RWPE1 (cell line): ENCODE results near the gene HDAC4.

Source experiments
- CTCF ChIA-PET: fragments of 350-600 bp; sonication (Branson Sonifier 250); formaldehyde crosslinking; extraction: SDS; loops from one replicate; lab custom pipeline; 2021; lab: Yijun Ruan, JAX
- POLR2A ChIA-PET: fragments of 400-600 bp; formaldehyde crosslinking; extraction: SDS; loops from one replicate; lab custom pipeline; 2020; ENCODE audit warnings: antibody characterized with exemption; ENCODE audit not compliant: low non-redundant PET; lab: Yijun Ruan, JAX
- DNase-seq: peaks from one replicate; pipeline ENCODE4 v3.0.0; 2012; ENCODE audit warnings: low spot score
- H3K27ac ChIP-seq: fragments of 450-650 bp; 2 replicates; pipeline ENCODE4 v1.5.1; 2017
- CTCF ChIP-seq: fragments of 450-650 bp; conservative IDR thresholded peaks from 2 replicates; pipeline ENCODE4 v1.5.1; 2017; ENCODE audit warnings: low read depth, mild to moderate bottlenecking

The HDAC4 gene

DNA sequence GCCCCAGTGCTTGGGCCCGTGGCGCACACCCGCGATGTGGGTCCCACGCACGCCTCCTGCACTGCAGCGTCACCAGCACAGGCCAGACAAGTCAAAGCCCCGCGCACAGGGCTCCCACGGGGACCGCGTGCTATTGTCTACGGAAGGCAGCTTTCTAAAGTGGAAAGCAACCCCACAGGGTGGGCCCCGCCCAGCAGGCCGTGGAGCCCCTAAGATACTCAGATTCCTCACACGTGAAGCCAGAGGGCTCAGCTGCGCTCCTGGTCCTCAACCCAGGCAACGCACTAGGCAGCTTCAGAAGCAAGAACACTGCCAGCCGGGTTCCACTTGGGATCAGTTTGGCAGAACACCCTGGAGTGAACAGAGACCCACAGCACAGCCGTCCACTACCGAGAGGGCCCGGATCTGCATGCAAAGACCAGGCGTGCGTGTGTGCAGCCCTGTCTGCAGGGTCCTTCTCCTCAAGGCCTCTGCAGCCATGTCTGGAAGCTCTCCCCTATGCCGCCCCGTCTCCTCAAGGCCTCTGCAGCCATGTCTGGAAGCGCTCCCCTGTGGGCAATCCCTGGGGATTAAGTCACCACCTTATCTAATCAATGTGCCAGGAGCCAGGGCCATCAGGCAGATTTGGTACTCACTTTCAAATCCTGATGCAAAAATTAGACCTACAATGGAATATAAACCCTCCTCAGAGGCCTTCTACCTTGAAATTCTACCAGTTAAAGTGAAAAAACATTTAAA lies 231.3 kb downstream of the HDAC4 start:
- POLR2A ChIA-PET: no interaction called here
- DNase-seq: no peak
- H3K27ac ChIP-seq: no peak overlapping the region
- no peak for TF ChIP-seq CTCF
- CTCF ChIA-PET: no interaction called here

- CTCF ChIA-PET: no interaction called here
- POLR2A ChIA-PET: no interaction called here
- no peak overlapping the region for H3K27ac ChIP-seq
- no peak for DNase-seq
- no peak for TF ChIP-seq CTCF
Observed at GRCh38 chr2:239168575-239168974, 232.2 kb downstream of the HDAC4 start.

DNA sequence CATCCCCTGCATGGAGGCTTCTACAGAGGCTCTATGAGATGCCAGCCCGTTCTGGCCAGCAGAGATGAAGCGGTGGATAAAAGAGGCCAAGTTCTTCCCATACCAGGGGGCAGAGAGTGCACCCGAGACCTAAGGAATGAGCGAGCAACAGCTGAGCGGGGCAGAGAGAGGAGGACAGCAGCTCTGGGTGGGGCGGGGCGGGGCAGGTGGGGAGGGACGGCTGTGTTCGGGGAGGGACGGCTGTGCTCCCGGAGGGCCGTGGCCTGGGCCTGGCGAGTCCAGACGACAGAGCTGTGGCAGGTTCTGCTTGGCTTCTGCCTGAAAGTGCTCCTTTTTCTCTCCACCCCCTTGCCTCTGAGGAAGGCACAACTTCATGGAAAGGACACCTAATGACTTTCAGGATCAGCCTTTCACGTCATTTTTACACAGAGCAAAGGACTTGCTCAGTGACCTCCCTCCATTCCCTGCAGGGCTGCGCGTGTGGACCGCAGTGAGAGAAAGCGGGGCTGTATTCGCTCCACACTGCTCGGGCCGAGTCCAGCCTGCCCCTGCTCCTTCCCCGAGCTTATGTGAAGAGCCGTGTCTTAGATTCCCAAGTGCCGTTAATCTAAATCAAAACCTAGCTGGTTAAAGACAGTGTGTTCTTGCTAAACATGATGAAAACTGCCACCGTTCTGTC lies 232.9 kb downstream of the HDAC4 start:
- ChIA-PET POLR2A (no interaction called here), CTCF (interaction anchor here (0.5 kb wide), 1 partner anchor 619 kb away, joined by 5 read pairs; no protein-coding TSS in a partner anchor)
- no peak for TF ChIP-seq CTCF
- no peak overlapping the region for H3K27ac ChIP-seq
- DNase-seq: no peak

GRCh38 chr2:239167011-239167673 lies 233.7 kb downstream of the HDAC4 start:
- TF ChIP-seq CTCF: no peak
- H3K27ac ChIP-seq: no peak overlapping the region
- ChIA-PET POLR2A (no interaction called here), CTCF (no interaction called here)
- no peak for DNase-seq

DNA sequence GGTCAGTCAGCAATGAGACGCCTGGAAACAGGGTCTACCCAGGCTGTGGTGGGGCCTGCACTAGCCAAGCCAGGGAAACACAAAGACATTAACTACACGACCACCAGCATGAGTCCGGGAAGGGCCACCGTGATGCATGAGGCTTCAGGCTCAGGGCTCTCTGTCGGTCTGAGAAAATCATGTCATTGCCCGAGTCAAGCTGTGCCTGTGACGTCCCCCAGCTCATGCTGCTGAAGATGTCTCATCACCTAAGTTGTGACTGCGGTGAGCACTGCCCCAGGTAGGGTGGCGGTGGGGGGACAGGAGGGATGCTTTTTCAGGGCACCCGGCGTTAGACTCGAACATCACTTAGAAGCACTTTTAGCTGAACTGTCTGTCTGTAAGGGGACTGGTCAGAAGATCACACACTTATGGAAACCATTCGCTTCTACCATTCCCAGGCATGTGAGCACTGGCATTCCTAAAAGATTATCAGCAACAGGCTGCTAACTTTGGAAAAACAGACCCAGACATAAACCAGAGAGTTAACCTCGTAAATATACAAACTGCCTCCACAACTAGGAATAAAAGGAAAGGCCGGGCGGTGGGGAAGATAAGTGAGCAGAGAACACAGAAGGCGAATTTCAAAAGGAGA lies 234.5 kb downstream of the HDAC4 start:
- DNase-seq: no peak
- CTCF ChIA-PET: no interaction called here
- no peak for TF ChIP-seq CTCF
- POLR2A ChIA-PET: no interaction called here
- no peak overlapping the region for H3K27ac ChIP-seq

DNA sequence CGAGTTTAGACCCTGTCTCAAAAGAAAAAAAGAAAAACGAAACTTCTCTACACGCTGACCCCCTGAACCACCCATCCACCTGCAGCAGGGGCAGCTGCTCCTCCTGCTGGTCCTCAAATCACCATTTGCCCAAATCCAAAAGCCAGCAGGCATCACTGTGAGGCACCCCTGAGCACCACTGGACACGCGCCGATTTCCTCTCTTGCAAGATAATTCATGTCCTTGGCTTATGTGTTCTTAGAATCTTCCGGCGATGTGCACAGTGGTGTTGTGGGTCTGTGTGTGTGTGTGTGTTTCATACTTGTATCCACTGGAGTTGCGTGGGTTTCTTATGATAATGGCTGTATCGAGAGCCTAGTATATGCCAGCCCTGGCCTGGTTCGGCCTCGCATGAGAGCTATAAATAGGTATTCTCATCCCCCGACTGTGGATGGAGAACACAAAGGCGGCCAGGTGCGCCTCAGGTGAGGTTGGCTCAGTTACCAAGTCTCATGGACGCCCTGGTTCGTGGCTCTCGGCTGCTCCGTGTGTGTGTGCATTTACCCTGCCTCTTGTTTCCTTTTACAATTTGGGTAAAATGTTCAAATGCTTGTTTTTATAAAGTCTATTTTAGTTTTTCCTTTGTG lies 235.5 kb downstream of the HDAC4 start:
- H3K27ac ChIP-seq: no peak overlapping the region
- CTCF ChIA-PET: interaction anchor here (0.6 kb wide), 1 partner anchor 13 kb away, joined by 3 read pairs; no protein-coding TSS in a partner anchor
- no peak for TF ChIP-seq CTCF
- POLR2A ChIA-PET: no interaction called here
- DNase-seq: no peak
